CD14-positive monocyte (primary cell): ENCODE results near the gene AP2A1. TPM values are rescaled to one million over a fixed set of nuclear protein-coding genes. Genes with fewer than 3 reads are reported as not detected.

Source experiments
- DNase-seq, 3 donors: peaks; one replicate each; pipeline ENCODE4 v3.0.0-alpha.2; 2011 to 2022
- H2AFZ ChIP-seq: 2 replicates; pipeline ENCODE4 v1.6.0; 2012; ENCODE audit warnings: mild to moderate bottlenecking, low read depth, low read length, inconsistent platforms; ENCODE audit not compliant: insufficient read depth, poor library complexity, severe bottlenecking
- H3K27ac ChIP-seq, 2 donors: 1 replicate in 1 of 2; 2 replicates in 1 of 2; pipeline ENCODE4 v1.5.1; 2012 to 2013; ENCODE audit warnings: low read length in 2 of 2, control low read depth in 1 of 2, inconsistent platforms in 1 of 2, low read depth in 1 of 2, mild to moderate bottlenecking in 1 of 2
- H3K27me3 ChIP-seq, 2 donors: one replicate each; pipeline versions ENCODE4 v1.6.0 to v1.6.1; 2011 to 2013; ENCODE audit warnings: low read length in 2 of 2; ENCODE audit not compliant: control insufficient read depth in 2 of 2, insufficient read depth in 2 of 2
- H3K36me3 ChIP-seq, 2 donors: replicated peaks in 1 of 2; 1 replicate in 1 of 2; 2 replicates in 1 of 2; pipeline versions ENCODE4 v1.5.1 to v1.6.1; 2012 to 2013; ENCODE audit warnings: low read length in 2 of 2, control low read depth in 1 of 2, inconsistent platforms in 1 of 2, mild to moderate bottlenecking in 1 of 2; ENCODE audit not compliant: insufficient read depth in 2 of 2, control insufficient read depth in 1 of 2
- H3K4me1 ChIP-seq, 2 donors: 1 replicate in 1 of 2; 2 replicates in 1 of 2; pipeline versions ENCODE4 v1.5.1 to v1.6.1; 2012 to 2013; ENCODE audit warnings: low read length in 2 of 2, control low read depth in 1 of 2, inconsistent platforms in 1 of 2, mild to moderate bottlenecking in 1 of 2, moderate library complexity in 1 of 2; ENCODE audit not compliant: insufficient read depth in 2 of 2, control insufficient read depth in 1 of 2
- H3K4me2 ChIP-seq: replicated peaks from 2 replicates; pipeline ENCODE3; 2012; ENCODE audit warnings: low read length, moderate library complexity, mild to moderate bottlenecking; ENCODE audit not compliant: poor library complexity, severe bottlenecking; ENCODE audit errors: extremely low read depth
- H3K4me3 ChIP-seq, 3 experiments: fragments of 200-600 bp in 1 of 3; sonication (generic) in 1 of 3; replicated peaks in 1 of 3; 1 replicate in 2 of 3; 2 replicates in 1 of 3; pipeline ENCODE4 v1.5.1; 2011 to 2013; ENCODE audit warnings: low read length in 3 of 3, mild to moderate bottlenecking in 3 of 3, control low read depth in 2 of 3, low read depth in 2 of 3, inconsistent platforms in 1 of 3, moderate library complexity in 1 of 3
- H3K79me2 ChIP-seq: 2 replicates; pipeline ENCODE4 v1.6.0; 2012; ENCODE audit warnings: mild to moderate bottlenecking, control low read depth, inconsistent platforms, low read length, moderate library complexity; ENCODE audit not compliant: insufficient read depth
- H3K9ac ChIP-seq: 2 replicates; pipeline ENCODE4 v1.6.0; 2017; ENCODE audit warnings: low read length, mild to moderate bottlenecking; ENCODE audit not compliant: insufficient read depth, poor library complexity, severe bottlenecking
- H3K9me3 ChIP-seq, 2 donors: replicated peaks in 1 of 2; 1 replicate in 1 of 2; 2 replicates in 1 of 2; pipeline versions ENCODE4 v1.5.1 to v1.6.1; 2012 to 2013; ENCODE audit warnings: low read length in 2 of 2, control low read depth in 1 of 2; ENCODE audit not compliant: control insufficient read depth in 1 of 2, insufficient read depth in 1 of 2
- H4K20me1 ChIP-seq: 2 replicates; pipeline ENCODE4 v1.6.0; 2012; ENCODE audit warnings: mild to moderate bottlenecking, low read length, control low read depth, moderate library complexity; ENCODE audit not compliant: insufficient read depth
- H3K27ac Mint-ChIP-seq, 7 donors: one replicate each; pipeline ENCODE4 v1.8.0; 2020; ENCODE audit warnings: mild to moderate bottlenecking in 7 of 7, mixed read lengths in 7 of 7, moderate library complexity in 6 of 7, inconsistent platforms in 2 of 7
- H3K27me3 Mint-ChIP-seq, 3 donors: one replicate each; pipeline ENCODE4 v1.8.0; 2021 to 2022; ENCODE audit warnings: low read depth in 3 of 3, mild to moderate bottlenecking in 3 of 3, mixed read lengths in 3 of 3, moderate library complexity in 3 of 3, inconsistent platforms in 1 of 3
- H3K36me3 Mint-ChIP-seq, 2 donors: one replicate each; pipeline ENCODE4 v1.8.0; 2020; ENCODE audit warnings: mixed read lengths in 2 of 2, inconsistent platforms in 1 of 2, mild to moderate bottlenecking in 1 of 2
- H3K4me1 Mint-ChIP-seq: one replicate; pipeline ENCODE4 v1.8.0; 2020; ENCODE audit warnings: mild to moderate bottlenecking, mixed read lengths
- H3K4me3 Mint-ChIP-seq, 2 donors: one replicate each; pipeline ENCODE4 v1.8.0; 2020; ENCODE audit warnings: mild to moderate bottlenecking in 2 of 2, mixed read lengths in 2 of 2, moderate library complexity in 1 of 2
- H3K9me3 Mint-ChIP-seq, 7 donors: one replicate each; pipeline ENCODE4 v1.8.0; 2020 to 2022; ENCODE audit warnings: mixed read lengths in 7 of 7, mild to moderate bottlenecking in 6 of 7, moderate library complexity in 6 of 7, inconsistent platforms in 2 of 7
- WGBS: methylation state at CpG from one replicate; pipeline ENCODE4 v1.1.5; 2013; ENCODE audit warnings: missing lambda C conversion rate; ENCODE audit not compliant: insufficient coverage; 5-methylcytosine and 5-hydroxymethylcytosine counted together
- intact Hi-C, 2 donors: fragments of 100-400 bp; cut with micrococcal nuclease; formaldehyde crosslinking; loops; one replicate each; pipeline versions ENCODE4 v1.15.0 to v1.15.1; 2023
- polyA plus RNA-seq, 3 donors: library from polyadenylated mRNA; depleted of rRNA in 1 of 3; unstranded in 2 of 3; stranded (reverse) in 1 of 3; fragments of 300-500 nt in 2 of 3; fragments of >200 nt in 1 of 3; fragmentation: Illumina TruSeq in 2 of 3; gene quantifications; 1 replicate in 2 of 3; 2 replicates in 1 of 3; pipeline ENCODE4 v1.2.3, GENCODE V29; 2012 to 2021
- TF ChIP-seq, protein P1 (sequence below): fragments of 200-600 bp; IDR thresholded peaks from one replicate; pipeline ENCODE4 v1.8.0; 2022; ENCODE audit warnings: antibody characterized with exemption, mild to moderate bottlenecking

The AP2A1 gene
- polyA plus RNA-seq, 3 donors, result 12.1 to 117 (median 15.1) TPM

- H3K9ac ChIP-seq, result no peak overlapping the region
- H3K27me3 ChIP-seq, result no peaks in the 10 kb centered on the region
- no peaks in the 10 kb centered on the region for H3K9me3 ChIP-seq
- peaks cover 87 to 98% of the 10 kb centered on the region in 2 donors for H3K36me3 ChIP-seq
- H2AFZ ChIP-seq, result no peak overlapping the region
- no peak for DNase-seq
- H3K27ac Mint-ChIP-seq, result peak overlapping the region in 3 of 7 donors; percentile 26 to 69 (median 59)
- H3K79me2 ChIP-seq, result no peaks in the 10 kb centered on the region
- peaks cover 82 to 90% of the 10 kb centered on the region in 2 donors for H3K36me3 Mint-ChIP-seq
- H3K4me3 Mint-ChIP-seq, result no peak overlapping the region
- no peak overlapping the region for H3K4me2 ChIP-seq
- H3K27me3 Mint-ChIP-seq, result peaks cover 0 to 2% (median 0%) of the 10 kb centered on the region in 3 donors
- no peaks in the 10 kb centered on the region for H3K4me1 ChIP-seq
- WGBS, result 89% methylated on average over 5 of the region's 10 CpGs
- H3K4me1 Mint-ChIP-seq, result no peaks in the 10 kb centered on the region
- TF ChIP-seq, protein P1, sequence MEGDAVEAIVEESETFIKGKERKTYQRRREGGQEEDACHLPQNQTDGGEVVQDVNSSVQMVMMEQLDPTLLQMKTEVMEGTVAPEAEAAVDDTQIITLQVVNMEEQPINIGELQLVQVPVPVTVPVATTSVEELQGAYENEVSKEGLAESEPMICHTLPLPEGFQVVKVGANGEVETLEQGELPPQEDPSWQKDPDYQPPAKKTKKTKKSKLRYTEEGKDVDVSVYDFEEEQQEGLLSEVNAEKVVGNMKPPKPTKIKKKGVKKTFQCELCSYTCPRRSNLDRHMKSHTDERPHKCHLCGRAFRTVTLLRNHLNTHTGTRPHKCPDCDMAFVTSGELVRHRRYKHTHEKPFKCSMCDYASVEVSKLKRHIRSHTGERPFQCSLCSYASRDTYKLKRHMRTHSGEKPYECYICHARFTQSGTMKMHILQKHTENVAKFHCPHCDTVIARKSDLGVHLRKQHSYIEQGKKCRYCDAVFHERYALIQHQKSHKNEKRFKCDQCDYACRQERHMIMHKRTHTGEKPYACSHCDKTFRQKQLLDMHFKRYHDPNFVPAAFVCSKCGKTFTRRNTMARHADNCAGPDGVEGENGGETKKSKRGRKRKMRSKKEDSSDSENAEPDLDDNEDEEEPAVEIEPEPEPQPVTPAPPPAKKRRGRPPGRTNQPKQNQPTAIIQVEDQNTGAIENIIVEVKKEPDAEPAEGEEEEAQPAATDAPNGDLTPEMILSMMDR, result no peak
- H4K20me1 ChIP-seq, result peaks cover 77% of the 10 kb centered on the region
- H3K4me3 ChIP-seq, result no peak overlapping the region
- H3K27ac ChIP-seq, result peak overlapping the region in 1 of 2 donors; percentile 20
- intact Hi-C loops, result no loop called here
- H3K9me3 Mint-ChIP-seq, result no peaks in the 10 kb centered on the region
Measured at GRCh38 chr19:49800771-49801170, 34.0 kb downstream of the AP2A1 start.

DNA sequence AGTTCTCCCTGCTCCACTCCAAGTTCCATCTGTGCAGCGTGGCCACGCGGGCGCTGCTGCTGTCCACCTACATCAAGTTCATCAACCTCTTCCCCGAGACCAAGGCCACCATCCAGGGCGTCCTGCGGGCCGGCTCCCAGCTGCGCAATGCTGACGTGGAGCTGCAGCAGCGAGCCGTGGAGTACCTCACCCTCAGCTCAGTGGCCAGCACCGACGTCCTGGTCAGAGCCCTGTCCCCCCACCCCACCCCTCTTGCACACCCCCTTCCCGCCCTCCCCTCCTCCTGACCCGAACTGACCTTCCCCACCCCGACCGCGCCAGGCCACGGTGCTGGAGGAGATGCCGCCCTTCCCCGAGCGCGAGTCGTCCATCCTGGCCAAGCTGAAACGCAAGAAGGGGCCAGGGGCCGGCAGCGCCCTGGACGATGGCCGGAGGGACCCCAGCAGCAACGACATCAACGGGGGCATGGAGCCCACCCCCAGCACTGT is 34.6 kb downstream of the AP2A1 start:
- H3K9me3 Mint-ChIP-seq, result no peaks in the 10 kb centered on the region
- Histone ChIP-seq H3K27ac (no peak overlapping the region), H2AFZ (no peak overlapping the region), H3K4me3 (no peak overlapping the region), H3K79me2 (no peaks in the 10 kb centered on the region), H4K20me1 (peaks cover 70% of the 10 kb centered on the region), H3K36me3 (peaks cover 87 to 98% of the 10 kb centered on the region in 2 donors), H3K9me3 (no peaks in the 10 kb centered on the region), H3K9ac (no peak overlapping the region), H3K4me2 (no peak overlapping the region), H3K4me1 (peaks cover 0 to 2% of the 10 kb centered on the region in 2 donors), H3K27me3 (no peaks in the 10 kb centered on the region)
- TF ChIP-seq, protein P1, result no peak
- peaks cover 3% of the 10 kb centered on the region for H3K4me1 Mint-ChIP-seq
- 97% methylated on average over 28 of the region's 32 CpGs for WGBS
- H3K27me3 Mint-ChIP-seq, result peaks cover 0 to 2% (median 0%) of the 10 kb centered on the region in 3 donors
- no peak overlapping the region for H3K4me3 Mint-ChIP-seq
- H3K27ac Mint-ChIP-seq, result no peak overlapping the region
- peaks cover 80 to 90% of the 10 kb centered on the region in 2 donors for H3K36me3 Mint-ChIP-seq
- intact Hi-C loops, result no loop called here
- no peak for DNase-seq
